CD4-positive, alpha-beta T cell treated with Interferon gamma for 1 hour (primary cell): ENCODE data around the gene MYG1.
"Not testable (repeated sequence)": the region's sequence is repeated elsewhere in the genome, so short reads cannot be mapped to it uniquely, and the experiment has no call there.

Source experiments
- DNase-seq: peaks from one replicate; pipeline ENCODE4 v3.0.0-alpha.2; 2020

MYG1 gene

DNA sequence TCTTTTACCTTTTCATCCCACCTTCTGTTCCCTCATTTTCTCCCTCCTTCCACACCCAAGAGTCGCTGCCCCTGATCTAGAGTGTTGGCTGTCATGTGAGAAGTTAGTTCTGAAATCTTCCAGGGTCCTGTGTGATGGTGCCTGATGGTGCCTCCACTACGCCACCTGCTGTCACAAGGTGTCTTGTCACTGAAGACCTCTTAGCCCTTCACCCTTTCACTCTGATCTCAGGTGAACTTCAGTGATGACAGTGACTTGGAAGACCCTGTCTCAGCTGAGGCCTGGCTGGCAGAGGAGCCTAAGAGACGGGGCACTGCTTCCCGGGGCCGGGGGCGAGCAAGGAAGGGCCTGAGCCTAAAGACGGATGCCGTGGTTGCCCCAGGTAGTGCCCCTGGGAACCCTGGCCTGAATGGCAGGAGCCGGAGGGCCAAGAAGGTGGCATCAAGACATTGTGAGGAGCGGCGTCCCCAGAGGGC is 11.7 kb upstream of the MYG1 start:
- peak; percentile 70 for DNase-seq

DNA sequence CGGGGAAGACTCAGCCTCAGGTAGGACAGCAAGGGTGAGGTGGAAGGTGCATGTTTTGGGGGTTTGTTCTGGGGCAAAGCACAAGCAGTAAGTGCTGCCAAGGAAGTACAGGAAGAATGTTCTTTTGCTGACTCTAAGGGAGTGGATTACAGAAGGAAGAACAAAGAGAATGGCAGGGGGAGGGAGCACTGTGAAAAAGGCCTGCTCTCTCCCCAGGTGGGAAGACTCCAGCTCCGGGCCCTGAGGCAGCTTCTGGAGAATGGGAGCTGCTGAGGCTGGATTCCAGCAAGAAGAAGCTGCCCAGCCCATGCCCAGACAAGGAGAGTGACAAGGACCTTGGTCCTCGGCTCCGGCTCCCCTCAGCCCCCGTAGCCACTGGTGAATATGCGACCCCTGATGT is 11.2 kb upstream of the MYG1 start:
- no peak for DNase-seq

DNA sequence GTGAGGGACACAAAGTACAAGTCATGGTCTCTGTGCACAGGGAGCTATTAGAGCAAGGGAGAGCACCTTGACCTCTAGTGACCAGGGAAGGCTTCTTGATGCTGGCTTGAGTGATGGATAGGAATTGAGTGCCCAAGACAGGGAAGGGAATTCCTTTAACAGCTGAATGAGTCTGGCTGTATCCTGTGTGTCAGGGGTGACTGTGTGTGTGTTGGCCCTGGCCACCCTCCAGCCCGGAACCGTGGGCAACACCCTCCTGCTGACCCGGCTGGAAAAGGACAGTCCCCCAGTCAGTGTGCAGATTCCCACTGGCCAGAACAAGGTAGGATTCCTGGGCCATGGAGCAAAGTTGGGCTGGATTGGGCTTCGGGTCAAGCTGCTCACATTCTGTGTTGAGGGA is 9.6 kb upstream of the MYG1 start:
- DNase-seq, result no peak

DNA sequence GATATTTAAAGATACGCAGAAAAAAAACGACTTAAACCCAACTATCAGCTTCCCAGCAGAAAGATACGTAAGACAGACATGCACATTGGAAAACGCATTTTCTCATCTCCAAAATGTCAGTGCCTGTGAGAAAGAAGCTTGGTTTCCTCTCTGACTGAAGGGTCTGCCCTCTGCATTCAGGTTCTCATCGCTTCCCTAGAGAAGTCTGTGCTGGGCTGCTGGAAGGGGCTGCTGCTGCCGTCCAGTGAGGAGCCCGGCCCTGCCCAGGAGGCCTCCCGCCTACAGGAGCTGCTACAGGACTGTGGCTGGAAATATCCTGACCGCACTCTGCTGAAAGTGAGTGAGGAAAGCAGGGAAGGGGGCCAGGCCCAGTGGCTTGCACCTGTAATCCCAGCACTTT is 8.8 kb upstream of the MYG1 start:
- no peak for DNase-seq

DNA sequence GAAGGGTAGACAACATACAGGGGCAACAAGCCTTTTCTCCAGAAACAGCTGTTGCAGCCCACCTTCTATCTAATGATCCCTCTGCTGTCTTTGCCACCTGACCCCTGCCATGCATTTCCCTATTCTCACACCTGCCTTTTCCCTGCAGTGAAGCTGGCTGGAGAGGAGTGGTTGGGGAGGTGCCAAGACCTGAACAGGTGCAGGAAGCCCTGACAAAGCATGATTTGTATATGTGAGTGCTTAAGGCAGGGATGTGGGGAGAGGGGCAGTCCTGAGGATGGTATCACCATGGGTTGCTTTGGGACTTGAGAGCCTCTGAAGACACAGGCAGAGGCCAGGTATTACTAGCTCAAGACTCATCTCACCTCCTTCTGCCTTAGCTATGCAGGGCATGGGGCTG is 7.1 kb upstream of the MYG1 start:
- no peak for DNase-seq

DNA sequence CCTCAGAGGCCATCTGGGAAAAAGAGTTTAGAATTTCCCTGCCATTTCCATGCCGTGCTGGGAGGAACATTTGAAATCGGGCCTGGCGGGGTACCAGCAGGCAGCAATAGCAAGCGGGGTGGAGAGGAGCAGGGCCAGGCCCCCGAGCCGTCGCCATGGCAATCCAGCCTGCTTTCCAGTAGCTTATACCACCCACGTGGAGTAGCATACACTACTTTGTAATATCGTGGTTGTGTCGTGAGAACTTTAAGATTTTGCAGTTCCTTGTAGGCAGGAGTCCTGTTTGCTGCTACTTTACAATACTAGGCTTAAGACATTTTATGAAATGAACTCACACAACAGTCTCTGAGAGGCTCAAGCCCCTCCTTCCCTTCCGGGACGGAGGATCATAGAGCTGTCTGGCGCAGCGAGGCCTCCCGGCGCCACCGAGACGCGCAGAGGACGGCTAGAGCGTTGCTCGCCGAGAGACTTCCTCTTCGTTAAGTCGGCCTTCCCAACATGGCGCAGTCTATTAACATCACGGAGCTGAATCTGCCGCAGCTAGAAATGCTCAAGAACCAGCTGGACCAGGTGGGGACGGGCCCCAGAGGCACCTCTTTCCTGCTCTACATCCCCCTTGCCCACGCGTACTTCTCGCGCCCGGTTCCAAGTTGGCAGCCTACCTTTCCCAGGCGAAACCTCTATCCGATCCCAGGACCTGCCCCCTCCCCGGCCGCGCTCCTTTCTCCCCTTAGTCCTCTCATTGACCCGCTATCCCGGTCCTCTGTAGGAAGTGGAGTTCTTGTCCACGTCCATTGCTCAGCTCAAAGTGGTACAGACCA is 4.2 kb upstream of the MYG1 start, which contains the start of gene PFDN5:
Gene PFDN5 (plus strand): TSS at position 473 of the 821 bp plus-strand sequence. CDS start 26 bp downstream, at position 499.
- peak; percentile 91 for DNase-seq

DNA sequence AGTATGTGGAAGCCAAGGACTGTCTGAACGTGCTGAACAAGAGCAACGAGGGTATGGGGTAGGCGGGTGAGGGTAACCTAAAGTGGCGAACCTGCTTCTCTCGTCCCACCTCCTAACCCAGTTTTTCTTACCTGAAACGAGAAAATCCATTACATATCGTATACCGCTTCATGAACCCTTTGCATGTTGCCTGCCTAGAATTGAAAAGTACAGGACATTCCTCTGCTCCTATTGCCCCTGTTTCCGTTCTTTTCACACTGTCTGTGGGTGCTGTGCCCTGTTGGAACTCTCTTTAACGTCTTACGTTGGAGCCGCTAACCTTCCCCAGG is 3.6 kb upstream of the MYG1 start:
- DNase-seq, result no peak

DNA sequence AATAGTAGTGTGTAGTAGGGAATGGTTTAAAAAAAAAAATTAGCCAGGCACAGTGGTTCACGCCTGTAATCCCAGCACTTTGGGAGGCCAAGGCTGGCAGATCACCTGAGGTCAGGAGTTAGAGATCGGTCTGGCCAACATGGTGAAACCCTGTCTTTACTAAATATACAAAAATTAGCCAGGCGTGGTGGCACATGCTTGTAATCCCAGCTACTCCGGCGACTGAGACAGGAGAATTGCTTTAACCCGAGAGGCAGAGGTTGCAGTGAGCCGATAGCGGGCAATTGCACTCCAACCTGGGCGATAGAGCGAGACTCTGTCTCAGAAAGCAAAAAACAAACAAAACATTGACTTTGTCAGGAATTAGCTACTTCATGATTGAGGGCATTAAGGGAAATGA is 2.4 kb upstream of the MYG1 start:
- not testable (repeated sequence) for DNase-seq

DNA sequence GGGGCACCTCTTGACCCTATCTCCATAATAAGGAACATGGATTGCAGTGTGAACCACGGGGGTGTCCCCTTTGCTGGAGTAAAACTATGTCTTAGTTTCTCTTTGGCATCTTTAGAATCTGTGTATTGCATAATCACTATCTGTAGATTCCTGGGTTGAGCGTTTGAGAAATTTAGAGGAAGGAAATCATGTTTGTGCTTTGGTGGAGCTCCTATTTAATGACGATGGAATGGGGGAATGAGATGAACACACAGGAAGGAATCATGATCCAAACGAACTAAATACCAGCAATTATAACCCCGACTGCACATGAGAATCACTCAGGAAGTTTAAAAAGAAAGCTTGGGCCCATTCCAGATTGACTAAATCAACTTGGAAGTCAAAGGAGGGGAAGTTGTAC is 1.3 kb upstream of the MYG1 start:
- DNase-seq, result no peak

DNA sequence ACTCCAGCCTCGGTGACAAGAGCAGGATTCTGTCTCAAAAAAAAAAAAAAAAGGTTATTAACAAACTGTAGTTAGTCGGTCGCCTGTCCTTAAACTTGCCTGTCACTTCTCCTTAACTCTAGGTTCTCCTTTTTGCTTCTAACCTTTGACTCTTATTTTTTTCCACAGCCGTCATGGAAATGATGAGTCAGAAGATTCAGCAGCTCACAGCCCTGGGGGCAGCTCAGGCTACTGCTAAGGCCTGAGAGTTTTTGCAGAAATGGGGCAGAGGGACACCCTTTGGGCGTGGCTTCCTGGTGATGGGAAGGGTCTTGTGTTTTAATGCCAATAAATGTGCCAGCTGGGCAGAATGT is 418 bp upstream of the MYG1 start:
- peak; percentile 37 for DNase-seq

DNA sequence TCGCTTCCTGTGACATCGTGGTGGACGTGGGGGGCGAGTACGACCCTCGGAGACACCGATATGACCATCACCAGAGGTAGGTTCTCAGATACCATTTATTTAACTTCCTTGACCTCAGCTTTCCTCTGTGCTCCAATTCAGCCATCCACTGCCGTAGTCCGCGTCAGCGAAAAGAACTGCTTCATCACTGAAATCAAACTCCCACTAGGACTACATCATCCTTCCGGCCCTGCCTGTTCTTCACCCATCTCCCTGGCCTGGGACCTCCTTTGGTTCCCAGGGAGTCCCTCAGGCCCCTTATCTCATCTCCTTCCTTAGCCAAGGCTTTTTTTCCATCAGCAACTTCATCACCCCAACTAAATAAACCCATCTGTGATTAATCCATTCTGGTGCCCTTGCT is 692 bp downstream of the MYG1 start:
- no peak for DNase-seq

DNA sequence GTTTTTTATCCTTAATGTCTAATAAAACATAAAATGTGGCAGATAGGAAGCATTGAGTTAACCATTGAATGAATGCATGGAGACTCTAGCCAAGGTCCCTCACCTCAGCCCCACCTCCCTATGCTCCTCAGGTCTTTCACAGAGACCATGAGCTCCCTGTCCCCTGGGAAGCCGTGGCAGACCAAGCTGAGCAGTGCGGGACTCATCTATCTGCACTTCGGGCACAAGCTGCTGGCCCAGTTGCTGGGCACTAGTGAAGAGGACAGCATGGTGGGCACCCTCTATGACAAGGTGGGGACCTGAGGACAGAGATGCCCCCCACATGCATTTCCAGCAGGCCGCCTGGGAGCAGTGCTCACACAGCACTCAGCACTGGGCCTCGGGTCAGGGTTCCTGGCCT is 3.4 kb downstream of the MYG1 start:
- DNase-seq, result no peak

DNA sequence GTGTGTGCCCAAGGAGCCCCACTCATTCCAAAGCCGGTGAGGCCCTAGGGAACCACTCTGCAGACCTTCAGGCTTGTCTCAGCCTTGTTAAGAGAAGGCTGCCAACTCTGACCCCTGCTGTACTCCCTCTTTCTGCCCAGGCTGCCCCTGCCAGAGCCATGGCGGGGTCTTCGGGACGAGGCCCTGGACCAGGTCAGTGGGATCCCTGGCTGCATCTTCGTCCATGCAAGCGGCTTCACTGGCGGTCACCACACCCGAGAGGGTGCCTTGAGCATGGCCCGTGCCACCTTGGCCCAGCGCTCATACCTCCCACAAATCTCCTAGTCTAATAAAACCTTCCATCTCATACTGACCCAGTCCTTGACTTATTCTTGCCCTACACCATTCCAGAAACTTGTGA is 7.3 kb downstream of the MYG1 start:
- no peak for DNase-seq

DNA sequence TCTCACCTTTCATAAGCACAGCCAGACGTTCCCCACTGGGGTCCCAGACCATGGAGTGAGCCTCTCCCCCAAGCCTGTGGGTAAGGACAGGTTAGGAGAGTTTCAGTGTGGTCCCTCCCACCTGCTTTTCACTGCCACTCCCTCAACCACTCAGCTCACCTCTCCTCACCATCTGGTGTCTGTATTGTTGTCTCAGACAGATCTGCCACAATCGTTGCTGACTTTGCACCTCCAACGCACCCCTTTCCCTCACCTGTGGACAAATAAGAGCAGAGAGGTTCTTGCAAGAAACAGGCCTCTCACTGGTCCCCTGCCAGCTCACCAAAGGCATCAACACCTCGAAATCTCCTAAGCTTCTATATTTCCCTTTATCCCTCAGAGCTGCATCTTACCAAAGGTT is 8.8 kb downstream of the MYG1 start:
- no peak for DNase-seq

DNA sequence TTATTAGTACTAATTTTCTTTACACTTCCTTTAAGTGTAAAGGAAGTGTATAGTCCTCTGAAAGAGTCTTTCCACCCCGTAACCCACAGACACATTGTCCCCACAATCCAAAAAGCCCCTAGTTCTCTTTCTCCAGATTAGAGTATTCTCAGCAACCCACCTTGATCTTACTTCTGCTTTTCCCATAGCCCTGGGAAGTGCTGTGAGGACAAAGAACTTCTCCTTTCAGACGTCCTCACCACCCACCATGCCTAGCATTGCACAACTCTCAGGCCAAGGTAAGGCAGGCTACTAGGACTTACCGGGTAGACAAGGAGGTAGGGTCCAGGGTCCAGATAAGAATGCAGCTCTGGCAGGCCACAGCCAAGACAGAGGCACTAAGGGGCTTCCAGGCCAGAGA is 14.5 kb downstream of the MYG1 start:
- no peak for DNase-seq

DNA sequence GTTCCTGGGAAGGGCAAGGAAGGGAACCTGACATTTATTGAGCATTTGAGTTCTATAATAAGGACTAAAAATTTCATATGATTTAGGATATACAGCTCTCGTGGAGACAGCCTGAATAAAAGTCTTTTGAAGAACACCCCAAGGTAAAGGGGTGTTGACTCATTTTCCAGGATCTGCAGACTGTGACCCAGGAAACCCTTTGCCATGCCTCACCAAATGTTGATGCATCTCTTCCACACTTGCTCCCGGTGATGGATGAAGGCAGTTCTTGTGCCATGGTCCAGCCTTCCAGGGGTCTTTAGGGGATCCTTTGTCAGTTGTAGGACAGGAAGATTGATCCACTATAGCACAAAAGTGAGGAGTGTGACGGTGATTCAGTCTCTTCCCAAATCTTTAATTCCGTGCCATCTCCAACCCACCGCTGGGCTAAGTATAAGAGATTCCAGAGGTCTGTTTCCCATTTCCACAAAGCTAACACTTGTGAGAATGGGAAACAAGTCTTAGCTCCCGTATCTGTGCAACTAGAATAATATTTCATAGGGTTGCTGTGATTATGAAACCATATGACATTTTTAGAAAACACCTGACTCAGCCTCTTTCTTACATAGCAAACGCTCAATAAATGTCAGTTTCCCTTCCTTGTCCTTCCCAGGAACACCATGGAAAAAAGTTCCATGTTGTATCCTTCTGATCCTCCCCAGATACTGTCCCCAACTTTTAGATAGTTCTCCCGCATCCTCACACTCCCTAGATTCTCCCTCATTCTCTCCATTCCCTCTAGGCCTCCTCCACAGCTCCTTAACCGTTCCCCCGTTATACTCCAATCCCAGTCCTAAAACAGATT is 21.1 kb downstream of the MYG1 start:
- no peak for DNase-seq

DNA sequence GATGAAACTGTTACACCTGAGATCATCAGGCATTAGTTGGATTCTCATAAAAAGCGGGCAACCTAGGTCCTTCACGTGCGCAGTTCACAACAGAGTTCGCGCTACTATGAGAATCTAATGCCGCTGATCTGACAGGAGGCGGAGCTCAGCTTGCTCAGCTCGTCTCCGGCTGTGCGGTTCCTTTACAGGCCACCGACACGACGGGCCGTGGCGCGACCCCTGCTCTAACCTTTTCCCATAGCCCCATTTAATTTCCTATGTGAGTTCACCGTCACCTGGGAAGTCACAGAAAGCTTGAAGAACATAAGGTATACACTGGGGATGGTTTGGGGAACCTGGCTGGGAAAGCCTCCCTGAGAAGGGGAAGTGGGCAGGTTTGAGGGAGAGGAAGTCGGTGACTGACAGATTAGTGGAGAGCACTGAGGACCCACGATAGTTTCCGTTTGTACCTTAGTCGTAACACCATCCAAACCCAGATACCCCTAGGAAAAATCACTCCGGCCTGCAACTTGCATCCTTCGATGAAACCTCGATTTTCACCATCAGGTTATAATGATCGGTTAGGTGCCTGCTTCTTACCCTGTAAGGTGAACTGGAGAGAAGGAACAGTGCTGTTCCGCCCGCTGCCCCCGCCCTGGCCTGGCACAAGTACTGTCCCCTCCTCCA is 24.8 kb downstream of the MYG1 start:
- peak; percentile 36 for DNase-seq

DNA sequence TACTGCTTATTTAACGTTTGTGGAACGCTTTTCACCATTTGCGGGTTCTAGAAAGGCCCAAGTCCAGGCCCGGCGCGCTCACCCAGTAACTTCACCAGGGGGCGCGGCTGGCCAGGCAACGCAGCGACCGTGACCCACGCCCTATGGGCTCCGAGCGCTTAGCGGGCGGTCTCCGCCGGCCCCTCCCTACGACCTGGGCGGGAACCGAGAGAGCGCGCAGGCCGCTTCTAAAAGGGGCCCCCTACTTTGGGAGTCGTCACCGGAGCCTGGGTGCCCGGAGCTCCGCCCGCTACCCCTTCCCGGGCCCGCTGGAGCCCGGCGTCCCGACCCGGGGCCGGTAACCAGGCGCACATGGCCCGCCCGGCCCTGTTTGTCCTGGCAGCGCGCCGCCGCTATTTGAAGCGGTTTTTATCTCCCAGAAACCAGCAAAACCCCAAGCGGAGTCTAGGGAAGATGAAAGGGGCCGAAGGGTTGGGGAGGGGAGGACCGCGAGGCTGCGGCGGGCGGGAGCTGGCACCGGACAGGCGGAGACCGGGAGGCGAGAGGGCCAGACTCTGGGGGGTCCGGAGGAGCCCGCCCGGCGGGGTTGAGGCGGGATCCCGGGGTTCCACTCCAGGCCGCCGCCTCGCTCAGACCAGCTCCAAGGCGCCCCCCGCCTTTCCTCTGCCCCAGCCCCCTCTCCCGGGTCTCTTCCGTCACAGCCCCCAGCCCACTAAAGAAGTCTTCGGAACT is 25.4 kb downstream of the MYG1 start:
- peak; percentile 86 for DNase-seq

DNA sequence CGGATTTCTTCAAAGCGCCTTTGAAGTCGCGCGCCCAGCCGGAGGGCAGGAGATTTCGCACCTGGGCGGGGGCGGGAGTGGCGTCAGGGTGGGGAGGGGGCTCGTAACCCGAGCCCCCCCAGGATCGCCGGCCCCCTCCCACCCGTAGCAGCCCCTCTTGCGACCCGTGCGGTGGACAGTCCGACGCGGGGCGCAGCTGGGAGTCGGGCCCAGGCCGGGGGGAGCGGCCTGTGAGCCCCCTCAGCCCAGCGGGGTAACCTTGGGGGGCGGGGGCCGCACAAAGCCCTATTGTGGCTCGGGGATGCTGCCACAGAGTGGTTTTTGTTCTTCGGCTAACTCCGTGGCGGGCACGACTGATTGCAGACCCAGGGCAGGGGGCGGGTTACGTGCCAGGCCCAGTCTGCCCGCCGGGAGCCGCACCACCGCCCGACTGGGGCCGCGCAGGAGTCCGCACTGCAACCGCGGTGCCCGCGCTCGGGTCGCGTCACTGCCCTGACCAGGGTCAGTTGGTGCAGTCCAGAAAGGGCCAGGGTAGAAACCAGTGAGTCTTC is 26.1 kb downstream of the MYG1 start:
- DNase-seq, result no peak

DNA sequence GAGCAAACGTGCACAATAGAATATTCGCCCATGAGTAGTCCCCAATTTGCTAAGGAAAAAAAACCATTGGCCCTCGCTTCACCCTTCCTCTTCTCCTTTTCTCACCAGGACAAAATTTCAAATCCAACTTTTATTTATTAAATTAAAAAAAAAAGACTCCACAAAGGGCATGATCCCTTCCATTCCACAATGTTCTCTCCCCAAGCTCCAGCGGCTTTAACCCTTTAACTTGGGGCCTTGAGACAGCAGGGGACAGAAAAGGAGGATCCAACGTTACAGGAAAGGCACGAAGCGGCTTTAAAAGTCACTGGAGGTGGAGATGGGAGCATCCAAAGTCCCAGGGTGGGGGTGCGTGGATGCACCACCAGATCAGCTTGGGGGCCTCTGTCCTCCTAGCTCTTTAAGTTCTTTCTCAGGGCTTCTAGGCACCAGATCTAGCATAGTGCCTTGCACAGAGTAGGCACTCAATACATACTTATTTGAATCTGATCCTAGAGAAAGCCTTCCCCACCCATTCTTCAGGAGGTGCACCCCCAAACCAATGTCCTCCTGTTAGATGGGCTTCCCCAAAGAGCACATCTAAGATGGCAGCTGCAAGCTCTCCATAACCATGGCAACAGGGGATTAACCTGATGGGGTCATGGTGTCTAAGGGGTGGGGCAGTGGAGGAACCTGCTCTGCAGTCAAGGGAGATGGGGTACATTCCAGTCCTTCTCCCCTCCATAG is 27.1 kb downstream of the MYG1 start:
- DNase-seq, result no peak

DNA sequence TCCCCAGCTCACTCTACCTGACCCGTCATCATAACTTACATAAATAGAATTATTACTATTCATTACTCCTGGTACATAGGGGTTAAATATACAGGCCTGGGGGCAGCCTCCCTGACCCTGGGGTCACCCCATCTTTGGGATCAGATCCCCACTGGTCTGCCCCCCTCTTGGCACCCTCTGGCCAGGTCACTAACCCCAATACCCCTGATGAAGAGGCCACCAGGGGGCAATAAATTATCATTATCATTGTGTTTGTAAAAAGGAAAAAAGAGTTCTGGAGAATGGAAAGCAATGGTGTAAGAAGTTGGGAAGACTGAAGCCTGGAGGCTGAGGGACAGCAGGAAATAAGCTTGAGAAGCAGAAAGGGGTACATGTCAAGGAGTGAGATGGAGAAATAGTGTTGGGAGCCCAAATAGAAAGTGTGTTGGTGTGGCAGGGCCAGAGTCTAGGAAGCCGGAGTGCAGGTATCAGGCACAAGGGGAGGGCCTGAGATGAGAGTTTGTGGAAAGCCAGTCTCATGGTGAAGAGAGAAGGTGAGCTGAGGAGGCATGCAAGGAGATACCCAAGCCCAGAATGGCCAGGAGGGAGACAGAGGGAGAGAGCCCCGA is 28.0 kb downstream of the MYG1 start:
- DNase-seq, result no peak

DNA sequence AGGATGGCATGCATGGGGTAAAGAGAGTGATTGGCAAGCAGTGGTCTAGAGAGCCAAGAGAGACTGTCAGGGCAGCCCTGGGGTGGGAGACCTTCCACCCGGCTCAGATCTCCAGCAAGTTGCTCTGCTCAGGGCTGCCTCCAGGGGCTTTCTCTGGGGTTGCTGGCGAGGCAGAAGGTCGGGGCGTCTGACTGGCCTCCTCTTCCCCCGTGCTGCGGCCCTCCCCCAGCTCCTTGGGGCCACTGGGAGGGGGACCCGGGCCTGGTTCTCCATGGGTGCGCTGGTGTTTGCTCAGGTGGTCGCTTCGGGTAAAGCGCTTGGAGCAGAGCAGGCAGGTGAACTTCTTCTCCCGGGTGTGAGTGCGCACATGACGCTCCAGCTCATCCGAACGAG is 28.5 kb downstream of the MYG1 start:
- DNase-seq, result no peak
